ENCODE measurements around the gene SOX6.

The SOX6 gene

DNA sequence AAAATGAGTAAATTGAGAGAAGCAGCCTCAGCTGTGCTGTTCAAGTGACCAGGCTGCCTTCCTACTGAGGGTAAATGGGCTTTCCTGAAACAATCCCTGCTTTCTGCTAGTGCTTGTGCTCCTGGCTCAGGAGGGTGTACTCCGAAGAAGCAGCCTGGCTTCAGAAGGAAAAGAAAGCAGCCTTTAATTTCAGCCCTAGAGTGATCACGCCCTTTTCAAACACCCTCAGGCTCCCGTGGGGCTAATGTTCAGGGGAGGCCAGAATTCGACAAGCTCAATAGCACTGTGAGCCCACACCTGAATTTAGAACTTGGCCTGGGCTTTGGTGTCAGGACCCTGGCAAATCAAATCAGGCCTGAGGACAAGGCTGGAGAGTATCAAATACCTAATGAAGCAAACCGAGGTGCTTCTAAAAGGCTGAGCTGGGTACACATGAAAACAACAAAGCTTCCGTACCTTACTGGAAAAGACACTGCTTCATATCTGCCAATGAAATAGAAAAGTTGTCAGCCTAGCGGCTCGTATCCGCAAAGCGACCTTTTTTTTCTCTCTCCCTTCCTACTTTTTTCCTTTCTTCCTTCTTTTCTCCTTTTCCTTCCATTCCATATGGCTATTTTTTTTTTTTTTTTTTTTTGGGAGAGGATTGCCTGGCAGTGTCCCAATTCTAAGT, 387.8 kb downstream of the SOX6 start:
- DNase-seq (ENCODE audit: insufficient read length, low spot score) (no peak), FAIRE-seq (no peak)
- TF ChIP-seq, protein P1, sequence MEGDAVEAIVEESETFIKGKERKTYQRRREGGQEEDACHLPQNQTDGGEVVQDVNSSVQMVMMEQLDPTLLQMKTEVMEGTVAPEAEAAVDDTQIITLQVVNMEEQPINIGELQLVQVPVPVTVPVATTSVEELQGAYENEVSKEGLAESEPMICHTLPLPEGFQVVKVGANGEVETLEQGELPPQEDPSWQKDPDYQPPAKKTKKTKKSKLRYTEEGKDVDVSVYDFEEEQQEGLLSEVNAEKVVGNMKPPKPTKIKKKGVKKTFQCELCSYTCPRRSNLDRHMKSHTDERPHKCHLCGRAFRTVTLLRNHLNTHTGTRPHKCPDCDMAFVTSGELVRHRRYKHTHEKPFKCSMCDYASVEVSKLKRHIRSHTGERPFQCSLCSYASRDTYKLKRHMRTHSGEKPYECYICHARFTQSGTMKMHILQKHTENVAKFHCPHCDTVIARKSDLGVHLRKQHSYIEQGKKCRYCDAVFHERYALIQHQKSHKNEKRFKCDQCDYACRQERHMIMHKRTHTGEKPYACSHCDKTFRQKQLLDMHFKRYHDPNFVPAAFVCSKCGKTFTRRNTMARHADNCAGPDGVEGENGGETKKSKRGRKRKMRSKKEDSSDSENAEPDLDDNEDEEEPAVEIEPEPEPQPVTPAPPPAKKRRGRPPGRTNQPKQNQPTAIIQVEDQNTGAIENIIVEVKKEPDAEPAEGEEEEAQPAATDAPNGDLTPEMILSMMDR (IDR thresholded peaks at IDR 0.05; ENCODE audit: insufficient read depth, missing control alignments), result no peak

DNA sequence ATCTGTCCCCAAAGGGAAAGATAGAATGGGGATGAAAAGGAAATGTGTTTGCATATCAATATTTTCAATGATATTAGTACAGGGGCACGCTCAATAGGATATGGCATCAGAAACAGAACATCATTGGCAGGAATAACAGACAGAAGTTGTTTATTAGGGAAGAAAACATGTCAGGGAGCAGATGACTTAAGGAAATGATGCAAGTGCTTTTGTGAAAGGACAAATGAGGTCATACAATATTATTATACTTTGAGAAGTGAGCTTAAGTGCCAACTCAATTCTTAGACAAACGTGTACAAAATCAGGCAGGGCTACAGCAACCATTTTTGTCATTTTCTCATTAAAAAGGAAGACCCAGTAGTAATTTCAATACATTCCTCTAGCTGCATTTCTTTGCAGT, 388.4 kb downstream of the SOX6 start:
- TF ChIP-seq, protein P1 (IDR thresholded peaks at IDR 0.05; ENCODE audit: insufficient read depth, missing control alignments), result no peak
- DNase-seq (ENCODE audit: insufficient read length, low spot score) (no peak), FAIRE-seq (no peak)

DNA sequence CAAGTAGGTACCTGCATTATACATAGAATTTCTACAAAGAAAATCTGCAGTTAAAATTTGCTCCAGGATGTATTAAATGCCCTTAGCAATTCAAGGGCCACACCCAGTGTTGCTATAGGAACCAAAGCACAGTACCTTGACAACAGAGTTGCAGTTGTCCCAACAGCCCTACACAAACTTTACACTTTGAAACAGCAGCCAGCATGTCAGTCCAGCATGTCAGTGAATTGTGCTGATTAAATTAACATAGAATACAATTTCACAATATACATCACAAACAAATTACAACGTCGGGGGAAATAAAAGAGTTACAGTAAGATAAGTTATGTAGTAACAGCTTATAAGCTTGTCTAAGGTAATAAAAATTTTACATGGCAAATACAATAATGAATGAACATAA, 389.2 kb downstream of the SOX6 start:
- DNase-seq (ENCODE audit: insufficient read length, low spot score) (no peak), FAIRE-seq (no peak)
- TF ChIP-seq, protein P1 (IDR thresholded peaks at IDR 0.05; ENCODE audit: insufficient read depth, missing control alignments), result no peak

DNA sequence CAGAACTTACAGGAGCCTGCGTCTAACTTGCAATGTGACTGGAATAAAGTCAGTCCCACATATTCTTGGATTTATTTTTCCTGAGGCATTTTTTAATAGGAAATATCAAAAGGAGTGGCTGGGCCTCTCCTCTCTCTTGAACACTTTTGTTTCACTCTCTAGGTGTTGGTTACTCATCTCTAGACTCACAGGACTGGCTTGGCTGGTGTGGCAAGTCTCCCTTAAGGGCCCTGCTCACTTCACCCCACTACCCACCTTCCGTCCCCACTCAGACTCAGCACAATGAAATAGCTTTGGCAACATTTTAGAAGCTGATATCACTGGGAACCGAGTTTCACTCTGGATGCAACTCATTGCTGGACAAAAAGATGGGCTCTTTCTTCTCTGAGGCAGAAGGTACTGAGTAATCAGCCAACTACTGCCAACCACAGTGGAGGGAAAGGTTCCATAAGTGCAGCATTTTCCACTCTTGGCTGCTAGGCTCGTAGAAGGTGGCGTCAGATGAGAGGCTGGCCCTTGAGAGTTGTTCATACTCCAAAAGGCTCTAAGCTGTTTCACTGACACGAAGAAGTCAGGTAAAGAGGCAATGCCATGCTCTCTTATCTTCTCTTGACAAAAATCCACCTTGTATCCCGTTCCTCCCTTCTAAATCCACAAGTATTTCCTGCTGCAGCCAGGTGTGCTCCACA, 390.6 kb downstream of the SOX6 start:
- DNase-seq (ENCODE audit: insufficient read length, low spot score) (no peak), FAIRE-seq (no peak)
- TF ChIP-seq, protein P1 (IDR thresholded peaks at IDR 0.05; ENCODE audit: insufficient read depth, missing control alignments), result no peak

DNA sequence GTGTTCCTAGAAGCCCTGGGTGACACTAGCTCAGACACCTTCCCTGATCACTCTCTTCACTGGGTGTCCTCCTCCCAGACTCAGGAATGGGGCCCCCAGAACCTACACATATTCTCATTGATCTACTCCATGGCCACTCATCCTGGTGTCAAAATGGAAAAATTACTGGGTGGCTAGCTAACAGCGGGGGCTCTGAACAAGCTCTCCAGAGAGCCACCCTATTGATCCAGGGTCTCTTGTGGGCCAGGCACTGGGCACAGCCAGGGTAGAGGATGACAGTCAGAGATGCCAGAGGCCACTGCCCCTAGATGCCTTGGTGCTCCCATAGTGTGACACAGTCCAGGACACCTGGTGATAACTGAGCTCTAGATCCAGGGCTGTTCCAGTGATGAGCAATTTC, 393.1 kb downstream of the SOX6 start:
- FAIRE-seq (no peak), DNase-seq (ENCODE audit: insufficient read length, low spot score) (no peak)
- TF ChIP-seq, protein P1 (IDR thresholded peaks at IDR 0.05; ENCODE audit: insufficient read depth, missing control alignments), result no peak

DNA sequence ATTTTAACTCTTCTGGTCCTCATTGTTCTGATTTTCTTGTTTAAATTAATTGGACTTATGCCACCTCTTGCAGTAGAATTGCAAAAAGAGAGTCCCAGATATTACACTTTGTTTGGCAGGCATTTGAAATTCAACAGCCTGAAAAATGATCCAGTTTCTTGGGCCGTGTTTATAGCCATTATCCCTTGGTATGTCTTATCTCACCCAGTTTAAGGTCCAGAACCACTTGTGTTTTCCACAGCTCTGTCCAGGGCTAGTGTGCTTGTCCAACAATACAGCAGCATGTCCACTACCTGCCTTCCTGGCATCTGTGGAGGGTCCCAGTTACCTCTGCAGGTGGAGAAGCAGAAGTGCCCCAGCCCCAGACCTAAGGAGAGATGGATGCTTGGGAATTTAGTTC, 397.4 kb downstream of the SOX6 start:
- DNase-seq (ENCODE audit: insufficient read length, low spot score), result no peak
- no peak for FAIRE-seq
- TF ChIP-seq, protein P1 (IDR thresholded peaks at IDR 0.05; ENCODE audit: insufficient read depth, missing control alignments), result no peak

DNA sequence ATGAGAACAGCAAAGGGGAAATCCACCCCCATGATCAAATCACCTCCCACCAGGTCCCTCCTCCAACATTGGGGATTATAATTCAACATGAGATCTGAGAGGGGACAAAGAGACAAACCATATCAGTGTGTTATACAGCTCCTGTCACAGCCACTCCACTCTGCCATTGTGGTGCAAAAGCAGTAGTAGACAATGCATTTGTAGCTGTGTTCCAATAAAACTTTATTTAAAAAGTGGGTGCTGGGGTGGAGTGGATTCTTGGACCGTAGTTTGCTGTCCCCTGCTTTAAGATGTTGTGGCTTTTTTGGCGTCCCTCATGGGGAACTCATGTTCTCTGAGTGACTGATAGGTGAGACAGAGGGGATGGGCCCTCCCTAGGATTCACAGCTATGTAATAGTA, 399.1 kb downstream of the SOX6 start:
- FAIRE-seq (no peak), DNase-seq (ENCODE audit: insufficient read length, low spot score) (no peak)
- TF ChIP-seq, protein P1 (IDR thresholded peaks at IDR 0.05; ENCODE audit: insufficient read depth, missing control alignments), result no peak
